Measurements from ENCODE around the gene RFTN2.

DNA sequence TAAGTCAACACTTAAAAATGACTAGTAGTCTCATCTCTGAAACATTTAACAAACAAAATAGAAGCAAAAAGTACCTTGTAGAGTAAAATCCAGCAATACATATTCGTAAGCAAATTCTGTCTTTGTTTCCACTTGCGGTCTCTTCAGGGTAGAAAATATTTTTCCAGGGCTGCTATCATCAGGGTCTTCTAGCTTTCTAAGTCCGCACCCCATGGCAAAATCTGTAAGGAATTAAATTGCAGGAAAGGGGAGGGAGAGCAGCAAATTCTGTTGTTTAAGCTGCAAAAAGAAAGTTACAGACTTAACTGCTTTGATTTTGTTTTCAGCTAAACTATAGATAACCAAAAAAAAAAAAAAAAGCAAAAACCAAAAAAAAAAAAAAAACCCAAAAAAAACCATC lies at the start of gene RFTN2:
- TF ChIP-seq, protein P1, sequence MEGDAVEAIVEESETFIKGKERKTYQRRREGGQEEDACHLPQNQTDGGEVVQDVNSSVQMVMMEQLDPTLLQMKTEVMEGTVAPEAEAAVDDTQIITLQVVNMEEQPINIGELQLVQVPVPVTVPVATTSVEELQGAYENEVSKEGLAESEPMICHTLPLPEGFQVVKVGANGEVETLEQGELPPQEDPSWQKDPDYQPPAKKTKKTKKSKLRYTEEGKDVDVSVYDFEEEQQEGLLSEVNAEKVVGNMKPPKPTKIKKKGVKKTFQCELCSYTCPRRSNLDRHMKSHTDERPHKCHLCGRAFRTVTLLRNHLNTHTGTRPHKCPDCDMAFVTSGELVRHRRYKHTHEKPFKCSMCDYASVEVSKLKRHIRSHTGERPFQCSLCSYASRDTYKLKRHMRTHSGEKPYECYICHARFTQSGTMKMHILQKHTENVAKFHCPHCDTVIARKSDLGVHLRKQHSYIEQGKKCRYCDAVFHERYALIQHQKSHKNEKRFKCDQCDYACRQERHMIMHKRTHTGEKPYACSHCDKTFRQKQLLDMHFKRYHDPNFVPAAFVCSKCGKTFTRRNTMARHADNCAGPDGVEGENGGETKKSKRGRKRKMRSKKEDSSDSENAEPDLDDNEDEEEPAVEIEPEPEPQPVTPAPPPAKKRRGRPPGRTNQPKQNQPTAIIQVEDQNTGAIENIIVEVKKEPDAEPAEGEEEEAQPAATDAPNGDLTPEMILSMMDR (IDR thresholded peaks at IDR 0.05): no peak
- no peak for TF ChIP-seq EZH2 (IDR thresholded peaks at IDR 0.05)
